Lung microvascular endothelial cell (primary cell): ENCODE data around the gene RMRP. TPM values are rescaled to one million over a fixed set of nuclear protein-coding genes. Genes with fewer than 3 reads are reported as not detected.
A peak's percentile ranks its signal among the peaks of the same experiment; 100 is the strongest.
"Not testable (repeated sequence)": the region's sequence is repeated elsewhere in the genome, so short reads cannot be mapped to it uniquely, and the experiment has no call there.

Experiments used
- DNase-seq, 2 donors: peaks; one replicate each; pipeline versions ENCODE4 v3.0.0 to v3.0.0-alpha.2; 2010; ENCODE audit warnings: low read depth in 2 of 2
- total RNA-seq: library from RNA; depleted of rRNA; stranded (reverse); fragments of >200 nt; gene quantifications from 2 replicates; pipeline ENCODE4 v1.2.1, GENCODE V29; 2014

Gene RMRP
- total RNA-seq, 1 donor from 2014 or later: 215,777 TPM

GRCh38 chr9:35645736-35646135 is 12.1 kb downstream of the RMRP start:
- not testable (repeated sequence) for DNase-seq

DNA sequence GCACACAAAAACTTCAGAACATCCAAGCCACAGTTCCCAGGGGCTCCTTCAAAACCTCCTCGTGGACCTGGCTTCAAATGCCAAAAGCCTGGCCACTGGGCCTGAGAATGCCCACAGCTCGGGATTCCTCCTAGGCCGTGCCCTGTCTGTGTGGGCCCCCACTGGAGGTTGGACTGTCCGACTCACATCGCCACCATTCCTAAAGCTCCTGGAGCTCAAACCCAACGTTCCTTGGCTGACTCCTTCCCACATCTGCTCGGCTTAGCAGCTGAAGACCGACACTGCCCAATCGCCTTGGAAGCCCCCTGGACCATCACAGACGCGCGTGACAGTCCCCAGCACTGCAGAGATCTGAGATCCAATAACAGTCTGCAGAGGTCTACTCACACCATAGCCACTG is 14.8 kb downstream of the RMRP start:
- DNase-seq: no peak

GRCh38 chr9:35641478-35641877 is 16.3 kb downstream of the RMRP start:
- not testable (repeated sequence) for DNase-seq

GRCh38 chr9:35640431-35640830 is 17.4 kb downstream of the RMRP start:
- DNase-seq: not testable (repeated sequence)

GRCh38 chr9:35639631-35640030 is 18.2 kb downstream of the RMRP start:
- DNase-seq: no peak

DNA sequence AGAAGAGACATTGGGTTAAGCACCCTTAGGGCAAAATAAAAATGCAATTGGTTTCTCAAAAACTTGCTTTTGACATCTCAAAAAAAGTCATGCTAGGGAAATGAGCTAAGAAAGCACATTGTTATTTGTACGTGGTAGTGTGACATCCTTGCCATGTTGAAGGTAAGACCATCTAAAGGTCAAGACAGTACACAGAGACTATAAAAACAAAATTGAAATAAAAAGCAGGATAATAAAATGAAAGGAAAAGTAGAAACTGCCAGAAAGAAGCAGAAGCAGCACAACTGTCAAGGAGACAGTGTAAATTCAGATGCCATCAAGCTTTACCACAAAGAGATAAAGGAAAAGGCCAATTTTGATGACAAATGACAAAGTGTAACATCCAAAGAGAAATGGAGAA is 18.6 kb downstream of the RMRP start:
- DNase-seq: not testable (repeated sequence)

DNA sequence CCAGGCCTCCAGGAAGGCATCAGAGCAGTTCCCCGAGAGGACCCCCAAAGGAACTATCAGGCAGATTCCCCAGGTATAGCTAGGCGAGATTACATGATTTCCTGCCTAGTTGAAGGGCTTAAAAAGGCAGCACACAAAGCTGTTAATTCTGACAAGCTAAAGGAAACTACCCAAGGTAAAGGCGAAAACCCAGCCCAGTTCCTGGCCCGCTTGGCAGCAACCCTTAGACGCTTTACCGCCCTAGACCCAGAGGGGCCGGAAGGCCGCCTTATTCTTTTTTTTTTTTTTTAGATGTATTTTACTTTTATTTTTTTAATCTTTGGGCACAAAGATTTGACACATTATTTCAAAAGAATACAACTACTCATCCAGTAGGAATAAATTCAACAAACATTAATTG is 19.1 kb downstream of the RMRP start:
- DNase-seq: not testable (repeated sequence)

DNA sequence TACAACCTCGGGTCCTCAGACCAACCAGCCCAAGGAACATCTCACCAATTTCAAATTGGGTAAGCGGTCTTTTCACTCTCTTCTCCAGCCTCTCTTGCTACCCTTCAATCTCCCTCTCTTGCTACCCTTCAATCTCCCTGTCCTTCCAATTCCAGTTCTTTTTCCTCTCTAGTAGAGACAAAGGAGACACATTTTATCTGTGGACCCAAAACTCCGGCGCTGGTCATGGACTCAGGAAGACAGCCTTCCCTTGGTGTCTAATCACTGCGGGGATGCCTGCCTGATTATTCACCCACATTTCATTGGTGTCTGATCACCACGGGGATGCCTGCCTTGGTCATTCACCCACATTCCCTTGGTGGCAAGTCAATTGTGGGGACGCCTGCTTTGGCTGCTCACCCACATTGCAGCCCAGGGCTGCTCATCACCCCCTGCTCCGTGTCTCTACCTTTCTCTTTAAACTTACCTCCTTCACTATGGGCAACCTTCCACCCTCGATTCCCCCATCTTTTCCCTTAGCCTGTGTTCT is 20.3 kb downstream of the RMRP start:
- not testable (repeated sequence) for DNase-seq

- not testable (repeated sequence) for DNase-seq
Observed at GRCh38 chr9:35636877-35637246, 21.0 kb downstream of the RMRP start.

DNA sequence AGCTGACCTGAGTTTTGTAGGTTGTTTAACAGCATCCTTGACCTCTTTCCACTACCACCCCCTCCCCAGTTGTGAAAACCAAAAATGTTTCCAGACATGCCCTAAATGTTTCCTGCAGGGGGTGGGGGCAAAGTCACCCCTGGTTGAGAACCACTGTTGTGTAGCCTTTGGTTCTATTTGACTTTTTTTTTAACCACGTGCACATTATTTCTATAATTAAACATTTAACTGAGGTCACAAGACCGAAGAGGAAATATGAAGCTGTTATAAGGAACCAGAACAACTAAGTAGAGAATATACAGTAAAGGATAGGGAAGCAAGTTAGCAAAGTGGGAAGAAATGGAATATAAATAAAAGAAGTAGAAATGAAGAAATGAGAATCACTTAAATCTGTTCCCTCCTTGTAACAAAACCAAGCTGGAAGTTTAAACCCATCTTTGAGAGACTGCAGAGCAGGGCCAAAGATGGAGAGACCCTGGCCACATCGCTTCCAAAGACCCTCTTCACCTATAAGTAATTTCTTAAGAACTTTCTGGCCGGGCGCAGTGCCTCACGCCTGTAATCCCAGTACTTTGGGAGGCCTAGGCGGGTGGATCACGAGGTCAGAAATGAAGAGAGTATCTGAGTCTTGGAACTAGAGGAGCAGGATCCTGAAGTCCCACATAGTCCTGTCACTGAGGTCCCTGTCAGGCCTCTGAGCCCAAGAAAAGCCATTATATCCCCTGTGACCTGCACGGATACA is 21.5 kb downstream of the RMRP start:
- DNase-seq: no peak

DNA sequence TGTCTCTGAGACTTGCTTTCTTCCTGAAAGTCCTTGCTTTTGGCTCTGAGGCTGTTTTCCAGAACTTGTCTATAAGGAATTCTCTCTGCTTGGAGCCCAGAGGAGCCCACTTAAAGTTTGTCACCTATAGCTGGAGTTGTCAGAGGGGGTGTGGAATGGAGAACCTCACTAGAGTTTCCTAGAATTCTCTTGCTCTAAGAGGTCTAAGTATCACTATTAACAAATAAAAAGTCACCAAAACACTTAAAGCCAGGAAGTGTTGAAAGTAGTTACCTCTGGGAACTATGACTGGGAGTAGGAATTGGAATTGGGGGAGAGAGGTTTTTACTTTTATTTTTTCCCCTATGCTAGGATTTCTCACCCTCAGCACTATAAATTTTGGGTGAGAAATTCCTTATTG is 22.1 kb downstream of the RMRP start:
- DNase-seq: no peak

DNA sequence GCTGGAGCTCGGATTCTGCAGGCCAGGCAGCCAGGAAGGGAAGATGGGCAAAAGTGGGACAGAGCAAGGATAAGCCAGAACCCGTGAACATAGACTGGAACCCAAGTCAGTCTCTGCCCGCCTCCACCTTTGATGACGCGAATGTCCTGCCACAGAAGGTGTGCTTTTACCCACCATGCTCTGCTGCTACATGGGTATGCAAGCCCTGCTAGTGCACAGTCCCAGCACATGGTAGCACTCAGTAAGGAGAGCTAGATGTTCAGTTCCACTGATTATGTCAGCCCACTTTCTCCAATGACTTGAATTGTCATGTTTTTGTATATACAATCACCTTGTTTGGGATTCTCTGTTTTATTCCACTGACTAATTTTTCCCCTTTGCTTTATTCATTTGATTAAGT is 28.2 kb downstream of the RMRP start:
- no peak for DNase-seq

DNA sequence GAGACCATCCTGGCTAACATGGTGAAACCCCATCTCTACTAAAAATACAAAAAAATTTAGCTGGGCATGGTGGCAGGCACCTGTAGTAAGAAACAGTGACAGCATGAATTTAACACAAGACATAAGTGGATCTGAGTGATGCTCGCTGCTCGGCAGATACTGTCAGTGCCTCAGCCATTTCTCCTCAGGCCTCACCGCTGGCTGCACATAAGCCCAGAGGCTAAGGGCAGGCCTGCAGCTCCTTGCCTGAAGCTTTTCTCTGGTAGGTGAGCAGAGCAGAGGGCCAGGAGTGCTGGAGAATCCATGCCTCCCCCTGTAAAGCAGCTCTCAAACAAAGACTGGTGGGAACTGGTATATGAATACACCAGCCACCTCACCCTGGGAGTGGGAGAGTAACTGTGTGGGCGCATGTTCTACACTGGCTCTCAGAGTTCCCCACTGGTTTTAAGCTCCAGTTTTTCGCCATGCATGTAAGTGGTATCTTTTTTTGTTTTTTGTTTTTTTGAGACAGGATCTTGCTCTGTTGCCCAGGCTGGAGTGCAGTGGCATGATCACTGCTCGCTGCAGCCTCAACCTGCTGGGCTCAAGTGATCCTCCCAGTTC is 29.3 kb downstream of the RMRP start:
- DNase-seq: no peak

DNA sequence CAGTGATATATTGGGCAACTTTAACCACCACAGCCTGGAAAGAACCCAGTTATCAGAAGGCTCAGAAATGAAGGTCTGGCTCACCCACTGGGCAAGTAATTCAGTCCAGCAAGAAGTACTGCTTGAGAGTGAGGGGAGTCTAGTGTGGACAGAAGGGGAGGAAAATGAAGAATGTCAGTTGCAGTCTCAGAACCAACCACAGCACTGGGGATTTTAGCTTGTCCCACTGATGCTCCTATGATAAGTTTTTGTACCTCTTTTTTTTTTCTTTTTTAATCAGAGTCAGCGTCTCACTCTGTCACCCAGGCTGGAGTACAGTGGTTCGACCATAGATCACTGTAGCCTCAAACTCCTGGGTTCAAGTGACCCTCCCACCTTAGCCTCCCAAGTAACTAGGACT is 30.2 kb downstream of the RMRP start:
- DNase-seq: no peak

DNA sequence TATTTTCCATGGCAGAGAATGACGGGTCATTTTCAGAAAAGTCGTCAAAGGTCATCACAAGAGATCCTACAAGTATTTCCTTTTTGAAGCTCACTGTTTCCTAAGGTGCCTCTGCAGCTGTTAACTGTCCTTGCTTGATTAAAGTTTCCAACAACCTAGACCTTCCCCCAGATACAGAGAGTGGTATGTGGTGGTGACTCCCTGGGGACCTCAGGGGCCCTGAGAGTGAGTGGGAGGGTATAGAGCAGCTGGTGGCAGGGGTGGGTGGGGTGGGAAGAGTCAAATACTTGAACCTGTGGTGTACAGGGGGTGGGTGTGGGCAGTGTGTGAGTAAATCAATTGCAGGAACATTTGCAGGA is 38.0 kb downstream of the RMRP start:
- peak in 1 of 2 donors; percentile 34 for DNase-seq

GRCh38 chr9:35618854-35619799 is 38.7 kb downstream of the RMRP start:
- no peak for DNase-seq

DNA sequence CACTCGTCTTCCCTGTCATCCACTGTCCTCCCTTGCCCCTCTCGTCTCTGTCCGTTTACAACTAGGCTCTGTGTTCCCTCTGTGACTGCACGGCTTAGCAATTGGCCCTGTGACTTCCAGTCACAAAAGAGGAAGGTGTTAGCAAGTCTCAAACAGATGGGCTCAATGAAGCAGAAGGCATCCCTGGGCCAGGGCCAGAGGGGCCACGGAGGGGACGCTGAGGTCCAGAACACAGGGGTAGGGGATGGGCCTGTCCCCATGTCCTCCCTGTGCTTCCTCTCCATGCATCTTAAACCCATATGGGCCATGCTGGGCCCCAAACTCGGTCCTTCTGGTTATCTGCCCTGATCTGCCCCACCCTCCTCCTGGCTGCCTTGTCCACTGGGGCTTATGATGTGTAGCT is 39.5 kb downstream of the RMRP start, which contains the start of gene CD72:
TSS of gene CD72 (minus strand) at position 89 of the 403 bp plus-strand sequence. CDS start 110 bp downstream, outside the sequence.
- DNase-seq: no peak

- DNase-seq: no peak
Observed at GRCh38 chr9:35617548-35617947, 40.3 kb downstream of the RMRP start.

- DNase-seq: peak; percentile 38 to 55
Observed at GRCh38 chr9:35616681-35617459, 40.9 kb downstream of the RMRP start.

GRCh38 chr9:35615981-35616680 is 41.7 kb downstream of the RMRP start:
- no peak for DNase-seq
